HG02938 (cell line): ENCODE measurements around the gene CCDC177.

Source experiments
- ATAC-seq: cut with Tn5 transposase; IDR thresholded peaks from one replicate; pipeline ENCODE4 v1.9.1; 2021; ENCODE audit warnings: mild to moderate bottlenecking, moderate library complexity; ENCODE audit not compliant: unreplicated experiment

The CCDC177 gene

DNA sequence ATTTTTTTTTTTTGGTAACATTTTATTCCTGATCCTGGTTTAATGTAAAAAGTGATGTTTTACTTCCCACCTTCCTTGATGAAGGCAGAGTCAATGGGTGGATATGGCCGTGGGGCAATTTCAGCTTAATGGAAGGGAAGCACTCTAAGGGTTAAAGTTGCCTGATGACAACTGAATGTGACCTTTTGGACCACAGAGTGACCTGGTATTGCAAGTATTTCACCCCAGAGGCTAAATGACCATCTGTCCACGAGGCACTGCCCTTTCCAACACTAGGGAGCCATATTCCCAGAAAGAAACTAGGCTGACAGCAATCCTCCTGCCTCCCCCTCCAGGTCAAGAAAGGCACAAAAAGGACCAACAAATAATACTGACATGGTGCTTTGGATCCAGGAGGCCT, 4.8 kb downstream of the CCDC177 start:
- no peak for ATAC-seq

DNA sequence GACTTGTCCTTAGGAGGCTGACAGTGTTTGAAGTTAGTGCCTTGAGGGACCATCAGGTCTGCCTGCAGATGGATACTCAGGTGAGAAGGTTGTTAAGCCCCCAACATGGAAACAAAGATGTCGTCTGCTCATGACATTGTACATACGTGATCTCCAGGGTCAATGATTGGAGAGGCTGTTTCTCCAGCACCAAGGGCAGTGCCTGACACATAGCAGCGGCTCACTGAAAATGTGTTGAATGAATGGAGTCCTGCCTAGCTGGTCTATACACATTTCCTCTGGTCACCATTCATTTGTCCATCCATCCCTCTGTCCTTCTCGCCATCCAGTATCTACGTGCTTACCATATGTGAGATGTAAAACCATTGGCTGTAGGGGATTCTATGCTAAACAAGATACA, 7.1 kb downstream of the CCDC177 start:
- ATAC-seq: no peak

DNA sequence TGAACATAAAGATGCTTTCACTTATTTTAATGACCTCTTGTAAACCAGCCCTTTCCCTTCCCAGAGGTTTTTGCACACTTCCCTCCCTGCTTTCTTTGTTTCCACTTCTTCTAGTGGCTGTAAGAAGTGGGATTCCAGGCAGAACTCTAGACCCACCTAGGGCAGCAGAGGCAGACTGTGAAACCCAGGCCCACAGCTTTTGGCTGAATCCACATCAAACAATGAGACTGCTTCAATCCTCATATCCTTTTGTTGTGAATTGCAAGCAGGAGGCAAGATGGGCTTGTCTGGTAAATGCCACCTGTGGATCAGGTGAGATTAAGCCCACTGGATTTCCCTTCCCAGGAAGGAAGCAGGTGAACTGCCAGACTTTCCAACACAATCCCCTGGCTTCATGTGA, 12.8 kb downstream of the CCDC177 start:
- no peak for ATAC-seq

DNA sequence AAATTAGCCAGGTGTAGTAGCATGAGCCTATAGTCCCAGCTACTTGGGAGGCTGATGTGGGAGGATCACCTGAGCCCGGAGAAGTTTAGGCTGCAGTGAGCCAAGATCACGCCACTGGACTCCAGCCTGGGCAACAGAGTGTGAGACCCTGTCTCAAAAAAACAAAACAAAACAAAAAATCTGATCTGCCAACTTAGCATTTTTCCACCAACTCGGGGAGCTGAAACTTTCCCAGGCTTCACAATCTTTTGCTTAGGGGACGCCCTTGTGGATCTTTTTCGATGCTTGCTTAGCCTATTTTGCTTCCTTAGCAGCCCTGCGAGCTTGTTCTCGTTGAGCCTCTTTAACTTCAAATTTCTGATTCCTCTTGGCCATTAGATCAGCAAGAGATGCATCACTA, 13.8 kb downstream of the CCDC177 start:
- ATAC-seq: no peak

DNA sequence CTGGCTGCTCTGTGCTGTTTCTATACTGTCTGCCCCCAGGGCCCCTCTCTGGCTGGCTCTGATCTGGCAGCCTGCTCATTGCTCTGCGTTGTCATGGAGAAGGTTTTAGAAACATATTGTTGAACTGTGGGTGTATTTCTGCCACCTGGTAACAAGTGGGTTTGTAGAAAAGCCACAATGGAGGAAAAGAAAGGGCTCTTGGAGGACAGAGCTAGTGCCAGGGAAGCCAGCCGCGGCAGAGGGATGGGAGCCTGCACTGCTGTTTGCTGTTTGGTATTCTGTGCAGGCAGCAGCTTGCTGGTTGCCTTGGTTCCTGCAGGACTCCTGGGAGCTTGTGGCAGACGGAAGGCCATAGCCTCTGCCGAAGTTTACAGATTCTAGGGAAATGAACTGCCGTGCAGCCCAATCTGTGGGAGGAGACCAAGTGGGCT, 15.1 kb downstream of the CCDC177 start:
- ATAC-seq: no peak

DNA sequence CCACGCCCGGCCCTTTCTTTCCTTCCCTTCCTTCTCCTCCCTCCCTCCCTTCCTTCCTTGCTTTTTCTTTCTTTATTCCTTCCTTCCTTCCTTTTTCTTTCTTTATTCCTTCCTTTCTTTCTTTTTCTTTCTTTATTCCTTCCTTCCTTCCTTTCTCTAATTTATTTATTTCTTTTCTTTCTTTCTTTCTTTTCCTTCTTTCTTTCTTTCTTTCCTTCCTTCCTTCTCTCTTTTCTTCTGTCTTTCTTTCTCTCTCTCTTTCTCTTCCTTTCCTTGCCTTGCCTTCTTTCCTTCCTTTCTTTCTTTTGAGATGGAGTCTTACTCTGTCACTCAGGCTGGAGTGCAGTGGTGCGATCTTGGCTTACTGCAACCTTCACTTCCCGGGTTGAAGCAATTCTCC, 15.9 kb downstream of the CCDC177 start:
- no peak for ATAC-seq

DNA sequence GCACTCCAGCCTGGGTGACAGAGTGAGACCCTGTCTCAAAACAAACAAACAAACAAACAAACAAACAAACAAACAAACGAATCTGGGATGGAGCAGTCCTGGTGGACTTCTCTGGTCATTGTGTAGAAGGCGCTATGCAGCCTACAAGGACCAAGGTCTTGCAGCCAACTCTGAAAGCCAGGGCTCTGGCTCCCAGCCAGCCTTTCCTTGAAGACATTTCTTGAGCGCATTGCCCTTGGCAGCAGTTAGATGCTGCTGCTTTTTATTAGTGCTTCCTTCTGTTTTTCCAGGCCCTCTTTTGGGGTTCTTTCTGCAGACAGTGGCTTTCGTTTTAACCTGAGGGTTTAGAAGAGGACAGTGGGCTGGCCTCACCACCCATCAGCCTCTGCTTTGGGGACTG, 20.2 kb downstream of the CCDC177 start:
- ATAC-seq: no peak

DNA sequence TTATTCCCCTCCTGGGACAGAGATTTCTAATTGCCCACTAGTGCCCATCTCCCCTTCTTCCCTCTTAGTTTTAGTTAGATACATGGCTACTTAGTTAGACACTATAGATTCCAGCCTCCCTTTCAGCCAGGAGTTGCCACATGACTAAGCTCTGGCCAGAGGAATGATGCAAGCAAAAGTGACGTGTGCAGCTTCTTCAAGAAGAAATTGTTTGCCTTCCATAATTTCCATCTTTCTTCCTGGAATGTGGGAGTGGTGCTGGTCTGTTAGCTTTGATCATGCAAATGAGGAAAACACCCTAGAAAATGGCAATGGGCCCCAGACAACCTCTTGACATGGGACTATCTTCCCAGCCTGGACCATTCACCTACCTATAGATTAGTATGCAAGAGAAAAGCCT, 21.4 kb downstream of the CCDC177 start:
- no peak for ATAC-seq

DNA sequence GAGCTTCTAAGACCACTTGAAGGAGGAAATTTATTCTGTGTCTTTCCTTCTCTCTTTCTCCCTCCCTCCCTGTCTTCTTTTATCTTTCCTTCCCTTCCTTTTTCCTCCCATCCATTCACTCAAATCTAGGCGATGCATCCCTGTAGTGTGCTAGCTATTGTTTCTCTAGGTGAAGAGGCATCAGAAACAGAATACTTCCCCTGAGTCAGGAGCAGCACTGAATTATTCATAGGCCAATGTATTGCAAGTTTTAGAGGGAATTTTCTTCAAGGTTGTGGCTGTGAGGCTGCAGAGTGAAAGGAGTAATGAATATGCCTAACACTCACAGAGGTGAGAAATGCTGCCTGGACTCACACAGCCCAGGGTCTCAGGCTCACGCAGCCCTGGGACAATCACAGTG, 23.2 kb downstream of the CCDC177 start:
- ATAC-seq: no peak

DNA sequence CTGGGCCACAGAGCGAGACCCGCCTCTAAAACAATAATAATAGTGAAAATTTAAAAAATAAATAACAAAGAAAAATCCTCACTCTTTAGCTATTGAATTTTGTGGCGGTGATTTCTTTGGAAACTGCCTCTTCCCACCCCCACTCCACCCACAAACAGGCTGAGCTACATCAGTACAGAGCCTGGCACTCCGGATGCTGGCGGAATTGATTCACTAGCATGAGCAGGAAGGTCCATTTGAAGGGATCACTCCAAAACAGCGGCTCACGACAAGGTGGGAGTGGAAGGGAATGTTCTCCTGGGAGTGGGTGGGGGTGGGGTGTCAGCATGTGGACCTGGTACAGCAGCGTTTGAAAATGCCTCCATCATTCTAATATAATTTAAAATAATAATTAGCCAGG, 26.1 kb downstream of the CCDC177 start:
- no peak for ATAC-seq

DNA sequence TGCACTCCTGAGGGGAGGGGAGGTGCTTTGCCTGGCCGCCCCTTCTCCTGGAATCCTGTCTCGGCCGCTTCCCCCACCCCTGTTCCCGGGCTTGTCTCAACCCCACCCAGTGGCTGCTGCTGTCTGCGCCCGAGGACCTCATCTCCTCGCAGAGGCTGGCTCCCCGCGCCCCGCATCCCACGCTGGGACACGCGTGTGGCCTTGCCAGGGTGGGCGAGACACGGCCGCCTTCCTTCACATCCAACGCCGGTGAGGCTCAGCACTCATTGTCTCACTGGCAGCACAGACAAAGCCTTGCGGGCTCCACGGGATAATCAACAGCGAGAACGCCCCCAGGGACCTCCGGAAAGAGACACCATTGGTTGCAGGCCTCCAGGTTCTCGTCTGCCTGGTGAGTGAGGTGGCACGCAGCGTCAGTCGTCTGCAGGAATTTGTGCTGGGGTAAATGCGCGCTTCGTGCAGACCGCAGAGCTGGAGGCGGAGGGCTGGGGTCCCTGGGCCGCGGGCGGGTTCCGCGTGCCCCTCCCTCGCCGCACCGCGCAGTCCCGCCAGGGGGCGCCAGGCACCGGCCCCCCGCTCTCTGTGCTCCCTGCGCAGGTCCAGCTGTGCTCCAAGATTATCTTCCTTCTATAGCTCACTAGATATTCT, 26.8 kb downstream of the CCDC177 start:
- ATAC-seq: no peak

DNA sequence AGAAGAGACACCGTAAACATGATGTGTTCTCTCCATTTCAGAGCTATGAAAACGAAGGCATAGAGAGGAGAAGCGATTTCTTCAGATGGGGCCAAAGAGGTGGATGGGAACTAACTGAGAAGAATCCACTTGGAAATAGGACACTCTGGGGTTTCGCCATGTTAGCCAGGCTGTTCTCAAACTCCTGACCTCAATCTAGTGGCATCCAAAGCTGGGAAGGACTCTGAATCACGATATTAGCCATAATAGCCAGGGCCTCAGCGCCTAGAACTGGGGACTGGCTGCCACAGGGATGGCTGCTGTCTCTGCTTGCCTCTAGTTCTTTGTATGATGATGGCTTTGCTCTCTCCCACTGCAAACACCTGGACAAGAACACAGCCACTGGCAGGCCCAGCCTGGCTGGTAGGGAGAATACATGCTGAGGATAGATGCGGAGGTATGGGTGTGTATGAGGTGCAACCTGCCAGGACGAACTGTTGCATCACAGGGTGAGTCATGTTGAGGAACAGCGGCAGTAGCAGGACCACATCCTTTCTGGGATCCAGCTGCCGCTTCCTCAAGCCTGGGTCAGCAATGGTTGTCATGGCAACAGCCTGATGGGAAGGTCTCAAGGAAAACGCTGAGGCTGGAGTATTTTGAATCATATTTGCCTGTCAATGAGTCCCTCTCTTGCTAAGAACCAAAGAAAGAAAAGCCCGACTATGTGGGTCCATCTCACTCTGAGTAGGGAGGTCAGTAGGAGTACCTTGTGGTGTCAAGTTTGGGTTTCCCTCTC, 31.1 kb downstream of the CCDC177 start:
- ATAC-seq: no peak

DNA sequence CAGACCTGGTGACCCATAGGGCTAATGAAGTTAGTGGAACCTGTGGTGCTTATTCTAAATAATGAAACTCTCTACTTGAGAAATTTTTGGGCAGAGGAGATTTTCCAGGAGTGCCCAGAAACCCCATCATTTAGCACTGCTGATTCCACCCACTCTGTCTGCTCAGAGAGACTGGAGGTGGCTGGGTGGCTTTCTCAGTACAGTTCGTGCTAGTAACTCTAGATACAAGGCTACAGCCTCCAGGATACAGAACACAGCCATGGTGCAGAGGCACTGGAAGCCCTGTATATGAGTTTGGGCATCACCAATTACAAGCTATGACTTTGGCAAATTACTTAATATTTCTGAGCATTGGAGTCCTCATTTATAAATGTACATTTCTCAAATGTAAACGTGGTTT, 32.4 kb downstream of the CCDC177 start:
- ATAC-seq: no peak

DNA sequence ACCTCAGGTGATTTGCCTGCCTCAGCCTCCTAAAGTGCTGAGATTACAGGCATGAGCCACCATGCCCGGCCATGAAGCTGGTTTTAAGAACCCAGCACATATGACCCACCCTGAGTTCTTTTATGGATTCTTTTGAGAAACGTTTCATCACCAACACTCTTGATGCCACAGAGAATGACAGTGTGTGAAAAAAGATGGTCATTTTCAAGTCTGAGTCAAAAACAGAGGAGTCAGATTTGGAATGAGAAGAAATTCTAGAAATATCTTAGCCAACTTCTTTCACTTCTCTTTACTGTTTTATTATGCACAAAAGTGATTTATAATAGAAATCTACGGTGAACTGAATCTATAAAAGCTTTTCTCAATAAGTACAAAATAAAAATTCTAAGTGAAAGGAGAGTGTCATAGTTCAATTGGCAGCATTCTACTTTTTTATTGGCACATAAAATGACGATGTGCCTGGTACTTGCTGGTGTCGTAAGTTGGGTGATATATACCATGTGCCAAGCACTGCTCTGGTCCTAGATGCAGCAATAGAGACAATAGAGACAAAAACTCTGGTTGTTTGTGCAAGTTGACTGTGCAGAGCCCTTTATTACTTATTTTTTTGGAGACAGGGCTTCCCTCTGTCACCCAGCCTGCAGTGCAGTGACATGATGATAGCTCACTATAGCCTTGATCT, 33.9 kb downstream of the CCDC177 start:
- no peak for ATAC-seq

DNA sequence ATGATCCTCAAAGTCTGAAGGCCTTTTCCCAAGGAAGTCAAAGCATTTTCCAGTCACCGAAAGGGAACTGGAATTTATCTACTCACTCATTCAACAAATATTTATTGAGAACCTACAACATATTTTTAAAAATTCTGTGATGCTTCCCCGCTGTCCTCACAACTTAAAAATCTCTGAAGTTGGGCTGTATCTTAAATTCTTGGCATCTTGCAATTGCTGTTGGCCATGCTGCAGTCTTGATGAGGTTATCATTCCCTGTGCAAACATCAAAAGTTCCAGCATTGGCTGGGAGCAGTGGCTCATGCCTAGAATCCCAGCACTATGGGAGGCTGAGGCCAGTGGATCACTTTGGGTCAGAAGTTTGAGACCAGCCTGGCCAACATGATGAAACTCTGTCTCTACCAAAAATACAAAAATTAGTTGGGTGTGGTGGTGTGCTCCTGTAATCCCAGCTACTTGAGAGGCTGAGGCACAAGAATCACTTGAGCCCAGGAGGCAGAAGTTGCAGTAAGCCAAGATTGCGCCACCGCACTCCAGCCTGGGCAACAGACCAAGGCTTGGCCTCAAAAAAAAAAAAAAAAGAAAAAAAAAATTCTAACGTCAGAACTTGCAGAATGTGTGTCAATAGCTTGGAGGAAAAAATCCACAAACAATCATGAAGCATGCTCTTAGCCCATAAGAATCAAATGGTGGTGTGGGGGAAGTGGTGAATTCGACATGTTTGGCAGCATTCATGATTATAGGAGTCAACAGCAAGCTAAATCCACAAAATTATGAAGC, 34.9 kb downstream of the CCDC177 start:
- no peak for ATAC-seq

DNA sequence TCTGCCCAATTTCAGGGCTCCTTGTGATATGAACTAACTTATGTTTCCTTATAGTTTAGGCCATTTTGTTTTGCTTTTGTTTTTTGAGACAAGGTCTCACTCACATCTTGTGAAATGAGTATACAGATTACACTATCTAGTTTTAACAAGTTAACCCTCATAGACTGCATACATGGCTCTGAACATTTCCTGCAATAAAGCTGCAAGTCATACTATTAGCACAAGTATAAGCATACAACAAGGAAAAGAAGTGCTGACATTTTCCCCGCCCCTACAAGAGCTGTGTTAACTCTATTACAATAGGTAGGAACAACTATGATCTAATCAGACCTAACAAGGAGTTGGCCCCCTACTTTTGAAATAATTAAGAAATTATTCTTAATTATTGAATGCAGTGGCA, 35.9 kb downstream of the CCDC177 start:
- no peak for ATAC-seq

DNA sequence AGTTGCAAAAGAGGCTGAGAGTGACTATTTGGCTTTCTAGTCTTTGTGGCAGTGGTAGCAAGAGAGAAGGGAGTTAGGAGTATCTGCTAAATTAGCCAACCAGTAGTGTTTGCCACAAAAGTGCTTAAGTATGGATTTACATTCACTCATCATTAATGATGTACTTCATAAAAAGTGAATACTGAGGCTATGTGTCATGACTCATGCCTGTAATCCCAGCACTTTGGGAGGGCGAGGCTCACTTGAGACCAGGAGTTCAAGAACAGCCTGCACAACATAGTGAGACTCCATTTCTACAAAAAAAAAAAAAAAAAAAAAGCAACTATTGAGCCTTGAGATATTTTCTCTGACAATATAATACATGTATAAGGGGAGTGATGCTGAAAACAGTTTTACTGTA, 36.8 kb downstream of the CCDC177 start:
- ATAC-seq: no peak

DNA sequence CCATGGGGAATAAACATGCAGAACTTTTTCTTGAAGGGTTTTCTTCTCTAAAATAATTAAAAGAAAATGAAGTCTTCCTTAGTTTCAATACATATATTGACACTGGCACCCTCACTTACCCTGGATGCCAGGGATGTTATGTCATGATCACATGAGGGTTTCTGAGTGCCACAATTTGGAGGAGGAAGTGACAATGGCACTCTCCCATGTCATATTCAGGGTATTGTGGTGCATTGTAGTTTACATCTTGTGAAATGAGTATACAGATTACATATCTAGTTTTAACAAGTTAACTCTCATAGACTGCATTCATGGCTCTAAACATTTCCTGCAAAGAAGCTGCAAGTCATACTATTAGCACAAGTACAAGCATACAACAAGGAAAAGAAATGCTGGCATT, 37.7 kb downstream of the CCDC177 start:
- no peak for ATAC-seq

DNA sequence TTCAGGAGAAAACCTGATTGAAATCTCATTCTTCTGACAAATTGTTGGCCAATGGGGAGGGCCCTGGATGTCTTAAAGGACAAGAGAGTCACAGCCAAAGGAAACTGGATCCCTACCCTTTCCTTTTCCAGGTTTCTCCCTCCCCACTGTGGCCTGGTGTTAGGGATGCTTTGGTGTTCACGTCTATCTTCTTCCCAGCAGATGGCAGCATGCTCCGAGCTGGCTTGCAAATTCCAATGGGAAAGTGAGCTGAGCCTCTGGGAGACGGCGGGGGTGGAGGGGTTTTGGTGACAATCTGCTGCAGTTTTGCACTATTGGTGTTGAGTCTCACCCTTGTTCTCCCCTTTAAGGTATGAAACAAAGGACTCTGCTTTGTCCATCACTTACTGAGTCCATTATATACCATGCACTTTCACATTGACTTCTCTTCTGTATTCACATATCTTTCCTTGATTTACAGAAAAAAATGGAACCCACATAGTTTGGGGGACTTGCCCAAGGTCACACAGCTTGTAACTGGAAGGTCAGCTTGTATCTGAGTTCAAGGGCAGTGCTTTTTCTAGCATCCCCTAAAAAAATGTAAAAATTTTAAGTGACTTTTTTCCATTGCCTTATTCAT, 39.3 kb downstream of the CCDC177 start:
- no peak for ATAC-seq

DNA sequence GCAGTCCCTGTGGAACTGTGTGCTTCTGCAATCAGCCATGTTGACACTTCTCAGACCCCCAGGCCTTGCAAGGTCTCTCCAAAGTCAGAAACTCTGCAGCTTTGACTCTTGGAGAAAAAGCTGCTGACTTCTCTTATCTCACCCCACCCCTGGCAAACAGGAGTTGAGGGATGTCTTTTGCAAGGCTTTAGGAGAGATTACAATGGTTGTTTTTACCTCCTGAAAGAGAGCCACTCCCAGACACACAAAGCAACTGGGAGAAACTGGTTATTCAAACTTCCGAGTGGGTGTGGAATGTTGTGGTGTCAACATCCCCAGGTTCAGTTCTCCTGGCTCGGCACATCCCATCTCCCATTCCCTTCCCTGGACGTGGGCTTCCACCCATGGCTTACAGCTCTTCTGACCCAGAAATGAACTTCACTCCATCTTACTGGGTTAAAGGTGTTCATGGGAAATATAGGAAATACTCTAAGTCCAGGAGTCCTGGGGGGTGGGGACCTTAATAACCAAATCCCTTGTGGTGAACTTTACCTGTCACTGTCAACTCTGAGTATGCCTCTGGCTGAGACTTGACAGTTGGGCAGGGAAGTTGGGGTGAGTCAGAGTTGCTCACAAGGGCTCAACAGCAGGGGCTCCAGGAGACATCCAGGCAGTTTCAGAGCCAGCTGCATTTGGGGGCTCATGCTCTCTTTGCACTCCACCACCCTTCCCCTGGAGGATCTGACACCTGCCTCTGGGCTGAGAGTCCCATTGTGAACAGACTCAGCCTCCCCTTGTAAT, 41.9 kb downstream of the CCDC177 start:
- ATAC-seq: no peak
